Erythroblast (primary cell): ENCODE data around the gene OPTN.

Experiments used
- GATA1 ChIP-seq: IDR thresholded peaks from 2 replicates; pipeline ENCODE4 v1.6.1; 2011; ENCODE audit warnings: low read depth, mild to moderate bottlenecking, control low read depth, low read length, moderate library complexity
- POLR2A ChIP-seq: IDR thresholded peaks from 2 replicates; pipeline ENCODE4 v1.6.1; 2011; ENCODE audit warnings: mild to moderate bottlenecking, low read length

DNA sequence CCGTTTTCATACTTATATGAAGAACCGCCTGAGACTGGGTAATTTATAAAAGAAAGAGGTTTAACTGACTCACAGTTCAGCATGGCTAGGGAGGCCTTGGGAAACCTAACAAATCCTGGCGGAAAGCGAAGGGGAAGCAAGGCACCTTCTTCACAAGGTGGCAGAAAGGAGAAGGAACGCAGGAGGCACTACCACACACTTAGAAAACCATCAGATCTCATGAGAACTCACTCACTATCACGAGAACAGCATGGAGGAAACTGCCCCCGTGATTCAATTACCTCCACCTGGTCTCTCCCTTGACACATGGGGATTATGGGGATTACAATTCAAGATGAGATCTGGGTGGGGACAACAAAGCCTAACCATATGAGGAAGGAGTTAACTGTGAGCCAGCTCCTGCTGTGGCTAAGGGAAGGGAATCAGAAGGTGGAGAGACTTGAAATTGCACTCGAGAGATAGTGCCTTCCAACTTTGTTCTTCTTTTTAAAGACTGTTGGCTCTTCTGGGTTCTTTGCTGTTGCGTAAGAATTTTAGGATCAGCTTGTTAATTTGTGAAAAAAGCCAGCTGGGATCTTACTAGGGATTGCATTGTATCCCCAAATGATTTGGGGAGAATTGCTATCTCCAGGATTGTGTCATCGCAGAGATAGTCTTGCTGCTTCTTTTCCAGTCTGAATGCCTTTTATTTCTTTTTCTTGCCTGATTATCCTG, 21.0 kb downstream of the OPTN start:
- no peak for TF ChIP-seq POLR2A
- TF ChIP-seq GATA1: no peak
